ENCODE measurements around the gene AGER. TPM values are rescaled to one million over a fixed set of nuclear protein-coding genes. Genes with fewer than 3 reads are reported as not detected.

AGER gene
- polyA plus RNA-seq, 2 of the 4 experiments (the other 2 are of a cell fraction), result 1.6 to 2.4 TPM

GRCh38 chr6:32170294-32170693, 13.8 kb downstream of the AGER start:
- ChIA-PET POLR2A (no interaction called here), CTCF (interaction anchor here (1.1 kb wide), 1 partner anchor 51 kb away, joined by 5 read pairs; no protein-coding TSS in a partner anchor)
- Histone ChIP-seq H3K9me3 (no peaks in the 10 kb centered on the region), H3K27ac (no peak overlapping the region), H3K4me2 (no peak overlapping the region), H3K4me1 (peaks cover 9% of the 10 kb centered on the region; the same call in 2 of the 3 replicates), H3K4me3 (no peak overlapping the region)
- WGBS (ENCODE audit: missing lambda C conversion rate), result 85% methylated on average over 4 of the region's 11 CpGs
- TF ChIP-seq RAD21 (conservative IDR thresholded peaks at IDR 0.05 in 1 of 2, IDR thresholded peaks at IDR 0.05 in 1 of 2) (no peak), NPAS2 (CRISPR knock-in tag; IDR thresholded peaks at IDR 0.05; ENCODE audit: borderline replicate concordance) (no peak), FOSB (CRISPR knock-in tag; IDR thresholded peaks at IDR 0.05) (no peak), SMC3 (IDR thresholded peaks at IDR 0.05) (no peak), HOXB13 (CRISPR knock-in tag; IDR thresholded peaks at IDR 0.05; ENCODE audit: low read depth) (no peak), RFX5 (IDR thresholded peaks at IDR 0.05) (no peak), KDM1A (IDR thresholded peaks at IDR 0.05; ENCODE audit: low read depth) (no peak), EHMT2 (IDR thresholded peaks at IDR 0.05; ENCODE audit: low read depth) (no peak), RNF2 (IDR thresholded peaks at IDR 0.05; ENCODE audit: borderline replicate concordance, low read depth) (no peak)
- no peak for DNase-seq (ENCODE audit: low read depth in 1 of 2, low spot score in 1 of 2)
- no peak for ATAC-seq
- FAIRE-seq, result no peak

- H3K4me1 ChIP-seq, result no peaks in the 10 kb centered on the region
- ChIA-PET CTCF (interaction anchor here (1.3 kb wide), 1 partner anchor 50 kb away, joined by 4 read pairs; no protein-coding TSS in a partner anchor), POLR2A (no interaction called here)
- no peak overlapping the region for H3K4me3 ChIP-seq
- 88% methylated on average over 11 of the region's 11 CpGs for WGBS (ENCODE audit: missing lambda C conversion rate)
- FAIRE-seq, result no peak
- H3K9me3 ChIP-seq, result no peaks in the 10 kb centered on the region
- H3K4me2 ChIP-seq, result no peak overlapping the region
- TF ChIP-seq SMC3 (IDR thresholded peaks at IDR 0.05) (no peak), EP300 (IDR thresholded peaks at IDR 0.05) (no peak), CBX8 (IDR thresholded peaks at IDR 0.05) (no peak), CHD2 (IDR thresholded peaks at IDR 0.05; ENCODE audit: low read length, partially characterized antibody) (no peak), BHLHE40 (IDR thresholded peaks at IDR 0.05; ENCODE audit: low read depth, low read length) (no peak), NFE2L2 (conservative IDR thresholded peaks at IDR 0.05; ENCODE audit: low read length) (no peak)
- peak; percentile 43 to 46; a peak in 1 of 6 replicates for ATAC-seq
- no peak for DNase-seq (ENCODE audit: low read depth in 1 of 2, low spot score in 1 of 2)
- no peak overlapping the region for H3K27ac ChIP-seq
Measured at GRCh38 chr6:32168807-32169591, 15.1 kb downstream of the AGER start.

- DNase-seq (ENCODE audit: low read depth in 1 of 2, low spot score in 1 of 2), result no peak
- Histone ChIP-seq H3K27ac (no peak overlapping the region), H3K4me2 (no peak overlapping the region), H3K4me3 (no peak overlapping the region), H3K4me1 (no peaks in the 10 kb centered on the region), H3K9me3 (no peaks in the 10 kb centered on the region)
- TF ChIP-seq CHD2 (IDR thresholded peaks at IDR 0.05; ENCODE audit: low read length, partially characterized antibody) (no peak), PBX3 (IDR thresholded peaks at IDR 0.05) (no peak), JUN (IDR thresholded peaks at IDR 0.05) (no peak), RFX5 (IDR thresholded peaks at IDR 0.05) (no peak), FOXS1 (CRISPR knock-in tag; IDR thresholded peaks at IDR 0.05) (no peak), ELK1 (IDR thresholded peaks at IDR 0.05; ENCODE audit: low read depth, low read length) (no peak), EHF (CRISPR knock-in tag; IDR thresholded peaks at IDR 0.05) (no peak), TP53 (CRISPR knock-in tag; IDR thresholded peaks at IDR 0.05) (no peak)
- TF ChIP-seq, protein P1, sequence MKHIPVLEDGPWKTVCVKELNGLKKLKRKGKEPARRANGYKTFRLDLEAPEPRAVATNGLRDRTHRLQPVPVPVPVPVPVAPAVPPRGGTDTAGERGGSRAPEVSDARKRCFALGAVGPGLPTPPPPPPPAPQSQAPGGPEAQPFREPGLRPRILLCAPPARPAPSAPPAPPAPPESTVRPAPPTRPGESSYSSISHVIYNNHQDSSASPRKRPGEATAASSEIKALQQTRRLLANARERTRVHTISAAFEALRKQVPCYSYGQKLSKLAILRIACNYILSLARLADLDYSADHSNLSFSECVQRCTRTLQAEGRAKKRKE (CRISPR knock-in tag; IDR thresholded peaks at IDR 0.05; ENCODE audit: low read depth), result no peak
- TF ChIP-seq, protein P2, sequence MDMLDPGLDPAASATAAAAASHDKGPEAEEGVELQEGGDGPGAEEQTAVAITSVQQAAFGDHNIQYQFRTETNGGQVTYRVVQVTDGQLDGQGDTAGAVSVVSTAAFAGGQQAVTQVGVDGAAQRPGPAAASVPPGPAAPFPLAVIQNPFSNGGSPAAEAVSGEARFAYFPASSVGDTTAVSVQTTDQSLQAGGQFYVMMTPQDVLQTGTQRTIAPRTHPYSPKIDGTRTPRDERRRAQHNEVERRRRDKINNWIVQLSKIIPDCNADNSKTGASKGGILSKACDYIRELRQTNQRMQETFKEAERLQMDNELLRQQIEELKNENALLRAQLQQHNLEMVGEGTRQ (IDR thresholded peaks at IDR 0.05), result no peak
- POLR2A ChIA-PET, result no interaction called here
- CTCF ChIA-PET, result interaction anchor here (1.3 kb wide), 1 partner anchor 49 kb away, joined by 4 read pairs; no protein-coding TSS in a partner anchor
- no peak for FAIRE-seq
- WGBS (ENCODE audit: missing lambda C conversion rate), result 76% methylated on average over 2 of the region's 2 CpGs
- ATAC-seq, result no peak
Measured at GRCh38 chr6:32168350-32168749, 15.7 kb downstream of the AGER start.

Measured in A549 (cell line).